Mesodermal cell (in vitro differentiated cells): ENCODE data around the gene IL17C.

Experiments
- H3K27ac ChIP-seq: 2 replicates; pipeline ENCODE4 v1.7.0; 2013; ENCODE audit warnings: mild to moderate bottlenecking, low read depth, low read length, moderate library complexity; ENCODE audit not compliant: severe bottlenecking
- H3K36me3 ChIP-seq: 2 replicates; pipeline ENCODE4 v1.7.1; 2013; ENCODE audit warnings: mild to moderate bottlenecking, low read length, moderate library complexity; ENCODE audit not compliant: control insufficient read depth, insufficient read depth
- H3K4me1 ChIP-seq: one replicate; pipeline ENCODE4 v1.7.1; 2013; ENCODE audit warnings: mild to moderate bottlenecking, low read length; ENCODE audit not compliant: insufficient read depth, control insufficient read depth, poor library complexity, severe bottlenecking
- H3K4me3 ChIP-seq: 2 replicates; pipeline ENCODE4 v1.7.0; 2013; ENCODE audit warnings: low read length, control low read depth, mild to moderate bottlenecking; ENCODE audit not compliant: insufficient read depth, poor library complexity, severe bottlenecking; ENCODE audit errors: extremely low read depth
- H3K9me3 ChIP-seq: 2 replicates; pipeline ENCODE4 v1.7.1; 2013; ENCODE audit warnings: mild to moderate bottlenecking, low read length, moderate library complexity; ENCODE audit not compliant: control insufficient read depth
- WGBS, 2 experiments: methylation state at CpG; one replicate each; pipeline ENCODE4 v1.1.5; 2013; ENCODE audit warnings: missing lambda C conversion rate in 2 of 2; ENCODE audit not compliant: insufficient coverage in 2 of 2; 5-methylcytosine and 5-hydroxymethylcytosine counted together

Gene IL17C

GRCh38 chr16:88618182-88618955 is 20.0 kb upstream of the IL17C start:
- 88 to 92% methylated on average over 15 to 17 of the region's 20 CpGs for WGBS, 2 experiments
- H3K27ac ChIP-seq, result no peak overlapping the region
- H3K36me3 ChIP-seq, result peaks cover 73% of the 10 kb centered on the region

GRCh38 chr16:88618956-88619667 is 19.3 kb upstream of the IL17C start:
- H3K4me1 ChIP-seq, result no peaks in the 10 kb centered on the region
- H3K4me3 ChIP-seq, result no peak overlapping the region
- peaks cover 73% of the 10 kb centered on the region for H3K36me3 ChIP-seq
- WGBS, 2 experiments, result 96 to 99% methylated on average over 19 of the region's 19 CpGs
- no peaks in the 10 kb centered on the region for H3K9me3 ChIP-seq
- H3K27ac ChIP-seq, result no peak overlapping the region

More at GRCh38 chr16:88618182-88618955, 20.0 kb upstream of the IL17C start:
- Histone ChIP-seq H3K4me3 (no peak overlapping the region), H3K4me1 (no peaks in the 10 kb centered on the region), H3K9me3 (no peaks in the 10 kb centered on the region)

GRCh38 chr16:88619859-88620815 is 18.2 kb upstream of the IL17C start:
- Histone ChIP-seq H3K9me3 (no peaks in the 10 kb centered on the region), H3K27ac (no peak overlapping the region), H3K4me1 (no peaks in the 10 kb centered on the region), H3K36me3 (peaks cover 80% of the 10 kb centered on the region), H3K4me3 (no peak overlapping the region)
- 94 to 99% methylated on average over 8 to 10 of the region's 14 CpGs for WGBS, 2 experiments

GRCh38 chr16:88622125-88622524 is 16.2 kb upstream of the IL17C start:
- WGBS, 2 experiments, result 96 to 98% methylated on average over 17 to 19 of the region's 19 CpGs
- Histone ChIP-seq H3K4me3 (no peak overlapping the region), H3K36me3 (peaks cover 85% of the 10 kb centered on the region), H3K27ac (no peak overlapping the region), H3K9me3 (no peaks in the 10 kb centered on the region), H3K4me1 (no peaks in the 10 kb centered on the region)

GRCh38 chr16:88622866-88623265 is 15.5 kb upstream of the IL17C start:
- peaks cover 85% of the 10 kb centered on the region for H3K36me3 ChIP-seq
- WGBS, 2 experiments, result 93 to 97% methylated on average over 27 to 29 of the region's 29 CpGs
- H3K27ac ChIP-seq, result no peak overlapping the region
- no peak overlapping the region for H3K4me3 ChIP-seq
- no peaks in the 10 kb centered on the region for H3K4me1 ChIP-seq
- no peaks in the 10 kb centered on the region for H3K9me3 ChIP-seq

- Histone ChIP-seq H3K27ac (no peak overlapping the region), H3K4me3 (no peak overlapping the region), H3K9me3 (no peaks in the 10 kb centered on the region), H3K36me3 (peaks cover 85% of the 10 kb centered on the region), H3K4me1 (no peaks in the 10 kb centered on the region)
- 97% methylated on average over 3 to 10 of the region's 13 CpGs for WGBS, 2 experiments
Observed at GRCh38 chr16:88623858-88624257, 14.5 kb upstream of the IL17C start.

GRCh38 chr16:88624481-88624880 is 13.9 kb upstream of the IL17C start:
- no peaks in the 10 kb centered on the region for H3K4me1 ChIP-seq
- H3K36me3 ChIP-seq, result peaks cover 83% of the 10 kb centered on the region
- H3K4me3 ChIP-seq, result no peak overlapping the region
- no peaks in the 10 kb centered on the region for H3K9me3 ChIP-seq
- WGBS, 2 experiments, result 93 to 96% methylated on average over 15 to 16 of the region's 18 CpGs
- no peak overlapping the region for H3K27ac ChIP-seq

- no peaks in the 10 kb centered on the region for H3K4me1 ChIP-seq
- no peak overlapping the region for H3K4me3 ChIP-seq
- peaks cover 83% of the 10 kb centered on the region for H3K36me3 ChIP-seq
- no peaks in the 10 kb centered on the region for H3K9me3 ChIP-seq
- WGBS, 2 experiments, result 85 to 90% methylated on average over 11 to 15 of the region's 17 CpGs
- no peak overlapping the region for H3K27ac ChIP-seq
Observed at GRCh38 chr16:88624977-88625576, 13.3 kb upstream of the IL17C start.

GRCh38 chr16:88626646-88627045 is 11.7 kb upstream of the IL17C start:
- Histone ChIP-seq H3K36me3 (peaks cover 92% of the 10 kb centered on the region), H3K4me3 (no peak overlapping the region), H3K9me3 (no peaks in the 10 kb centered on the region), H3K27ac (no peak overlapping the region), H3K4me1 (no peaks in the 10 kb centered on the region)
- 96 to 98% methylated on average over 9 of the region's 9 CpGs for WGBS, 2 experiments
